Neural cell (in vitro differentiated cells): ENCODE results near the gene CUX1.

Source experiments
- CTCF ChIP-seq: fragments of 450-650 bp; IDR thresholded peaks from 2 replicates; pipeline ENCODE4 v1.5.1; 2014; ENCODE audit warnings: antibody characterized with exemption, mild to moderate bottlenecking, moderate library complexity; ENCODE audit not compliant: poor library complexity, severe bottlenecking
- EP300 ChIP-seq: fragments of 450-650 bp; conservative IDR thresholded peaks from 2 replicates; pipeline ENCODE4 v1.6.1; 2014; ENCODE audit warnings: antibody characterized with exemption, mild to moderate bottlenecking, moderate library complexity; ENCODE audit not compliant: poor library complexity, severe bottlenecking
- EZH2 ChIP-seq: fragments of 200-600, 300-800 bp; shearing (Covaris generic), sonication (generic); IDR thresholded peaks from 2 replicates; pipeline ENCODE4 v1.6.1; 2014; ENCODE audit warnings: antibody characterized with exemption, low read length, borderline replicate concordance, mild to moderate bottlenecking; ENCODE audit not compliant: insufficient read depth, poor library complexity, severe bottlenecking
- MXI1 ChIP-seq: fragments of 450-650 bp; conservative IDR thresholded peaks from 2 replicates; pipeline ENCODE4 v1.6.1; 2014; ENCODE audit warnings: antibody characterized with exemption, mild to moderate bottlenecking; ENCODE audit not compliant: poor library complexity, severe bottlenecking
- POLR2AphosphoS5 ChIP-seq: IDR thresholded peaks from 2 replicates; pipeline ENCODE4 v1.6.1; 2012
- RAD21 ChIP-seq: fragments of 450-650 bp; conservative IDR thresholded peaks from 2 replicates; pipeline ENCODE4 v1.6.1; 2014; ENCODE audit warnings: antibody characterized with exemption, mild to moderate bottlenecking, moderate library complexity
- REST ChIP-seq: IDR thresholded peaks from 2 replicates; pipeline ENCODE4 v1.6.1; 2012; ENCODE audit warnings: borderline replicate concordance
- SMC3 ChIP-seq: fragments of 450-650 bp; conservative IDR thresholded peaks from 2 replicates; pipeline ENCODE4 v1.6.1; 2014; ENCODE audit warnings: antibody characterized with exemption, mild to moderate bottlenecking, moderate library complexity; ENCODE audit not compliant: poor library complexity
- TAF1 ChIP-seq: IDR thresholded peaks from 2 replicates; pipeline ENCODE4 v1.6.1; 2012; ENCODE audit warnings: low read depth

- TF ChIP-seq REST, result no peak
- TF ChIP-seq CTCF, result no peak
- no peak for TF ChIP-seq EZH2
- TF ChIP-seq SMC3, result no peak
- no peak for TF ChIP-seq EP300
- no peak for TF ChIP-seq MXI1
- TF ChIP-seq TAF1, result no peak
- no peak for TF ChIP-seq POLR2AphosphoS5
- TF ChIP-seq RAD21, result no peak
Observed at GRCh38 chr7:101891936-101892640, 74.7 kb downstream of the CUX1 start.
